ENCODE results near the gene TMEM143.

TMEM143 gene

GRCh38 chr19:48361912-48362311 lies 1.8 kb downstream of the TMEM143 start:
- H3K9me2 ChIP-seq (replicated peaks; ENCODE audit: control insufficient read depth, low read length), result no peaks in the 10 kb centered on the region
- H3K27me3 ChIP-seq (ENCODE audit: control insufficient read depth, low read length), result no peaks in the 10 kb centered on the region
- peaks cover 17% of the 10 kb centered on the region for H3K4me1 ChIP-seq (ENCODE audit: control insufficient read depth, low read length)
- no peaks in the 10 kb centered on the region for H3F3A ChIP-seq (ENCODE audit: control insufficient read depth, insufficient read depth)
- H3K79me2 ChIP-seq (ENCODE audit: control insufficient read depth, low read length), result no peaks in the 10 kb centered on the region
- H3K27ac ChIP-seq (ENCODE audit: low read depth, low read length), result no peak overlapping the region
- TF ChIP-seq EZH2phosphoT487 (IDR thresholded peaks at IDR 0.05; ENCODE audit: borderline replicate concordance, low read length), result no peak
- TF ChIP-seq, protein P1, sequence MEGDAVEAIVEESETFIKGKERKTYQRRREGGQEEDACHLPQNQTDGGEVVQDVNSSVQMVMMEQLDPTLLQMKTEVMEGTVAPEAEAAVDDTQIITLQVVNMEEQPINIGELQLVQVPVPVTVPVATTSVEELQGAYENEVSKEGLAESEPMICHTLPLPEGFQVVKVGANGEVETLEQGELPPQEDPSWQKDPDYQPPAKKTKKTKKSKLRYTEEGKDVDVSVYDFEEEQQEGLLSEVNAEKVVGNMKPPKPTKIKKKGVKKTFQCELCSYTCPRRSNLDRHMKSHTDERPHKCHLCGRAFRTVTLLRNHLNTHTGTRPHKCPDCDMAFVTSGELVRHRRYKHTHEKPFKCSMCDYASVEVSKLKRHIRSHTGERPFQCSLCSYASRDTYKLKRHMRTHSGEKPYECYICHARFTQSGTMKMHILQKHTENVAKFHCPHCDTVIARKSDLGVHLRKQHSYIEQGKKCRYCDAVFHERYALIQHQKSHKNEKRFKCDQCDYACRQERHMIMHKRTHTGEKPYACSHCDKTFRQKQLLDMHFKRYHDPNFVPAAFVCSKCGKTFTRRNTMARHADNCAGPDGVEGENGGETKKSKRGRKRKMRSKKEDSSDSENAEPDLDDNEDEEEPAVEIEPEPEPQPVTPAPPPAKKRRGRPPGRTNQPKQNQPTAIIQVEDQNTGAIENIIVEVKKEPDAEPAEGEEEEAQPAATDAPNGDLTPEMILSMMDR (IDR thresholded peaks at IDR 0.05; ENCODE audit: low read depth, low read length, poor library complexity, severe bottlenecking), result no peak
- H4K20me1 ChIP-seq (ENCODE audit: control insufficient read depth, insufficient read depth, low read depth, low read length), result no peaks in the 10 kb centered on the region
- no peaks in the 10 kb centered on the region for H3K9me3 ChIP-seq (ENCODE audit: control insufficient read depth, insufficient read depth, low read length)
- H3K4me2 ChIP-seq (ENCODE audit: low read length), result no peak overlapping the region
- no peak overlapping the region for H3K4me3 ChIP-seq (ENCODE audit: low read length)
- peaks cover 6% of the 10 kb centered on the region; the same call in 1 of the 2 replicates for H3K36me3 ChIP-seq (ENCODE audit: control insufficient read depth, low read length)

- peaks cover 6% of the 10 kb centered on the region; the same call in 1 of the 2 replicates for H3K36me3 ChIP-seq (ENCODE audit: control insufficient read depth, low read length)
- peaks cover 9% of the 10 kb centered on the region for H3K4me1 ChIP-seq (ENCODE audit: control insufficient read depth, low read length)
- H3F3A ChIP-seq (ENCODE audit: control insufficient read depth, insufficient read depth), result no peaks in the 10 kb centered on the region
- H3K27me3 ChIP-seq (ENCODE audit: control insufficient read depth, low read length), result no peaks in the 10 kb centered on the region
- H3K79me2 ChIP-seq (ENCODE audit: control insufficient read depth, low read length), result no peaks in the 10 kb centered on the region
- H4K20me1 ChIP-seq (ENCODE audit: control insufficient read depth, insufficient read depth, low read depth, low read length), result no peaks in the 10 kb centered on the region
- no peaks in the 10 kb centered on the region for H3K9me2 ChIP-seq (replicated peaks; ENCODE audit: control insufficient read depth, low read length)
- H3K4me3 ChIP-seq (ENCODE audit: low read length), result no peak overlapping the region
- no peak for TF ChIP-seq EZH2phosphoT487 (IDR thresholded peaks at IDR 0.05; ENCODE audit: borderline replicate concordance, low read length)
- TF ChIP-seq, protein P1 (IDR thresholded peaks at IDR 0.05; ENCODE audit: low read depth, low read length, poor library complexity, severe bottlenecking), result no peak
- H3K27ac ChIP-seq (ENCODE audit: low read depth, low read length), result no peak overlapping the region
- no peak overlapping the region for H3K4me2 ChIP-seq (ENCODE audit: low read length)
- no peaks in the 10 kb centered on the region for H3K9me3 ChIP-seq (ENCODE audit: control insufficient read depth, insufficient read depth, low read length)
These were observed 4.6 kb downstream of the TMEM143 start for GRCh38 chr19:48359123-48359522.

- H3K4me3 ChIP-seq (ENCODE audit: low read length), result no peak overlapping the region
- H3K36me3 ChIP-seq (ENCODE audit: control insufficient read depth, low read length), result 0 out of 2 replicates have a peak, but pooled peaks cover 3% of the 10 kb centered on the region
- TF ChIP-seq, protein P1 (IDR thresholded peaks at IDR 0.05; ENCODE audit: low read depth, low read length, poor library complexity, severe bottlenecking), result no peak
- TF ChIP-seq EZH2phosphoT487 (IDR thresholded peaks at IDR 0.05; ENCODE audit: borderline replicate concordance, low read length), result no peak
- H3K27ac ChIP-seq (ENCODE audit: low read depth, low read length), result no peak overlapping the region
- H3K9me2 ChIP-seq (replicated peaks; ENCODE audit: control insufficient read depth, low read length), result no peaks in the 10 kb centered on the region
- no peaks in the 10 kb centered on the region for H3K9me3 ChIP-seq (ENCODE audit: control insufficient read depth, insufficient read depth, low read length)
- no peaks in the 10 kb centered on the region for H3K4me1 ChIP-seq (ENCODE audit: control insufficient read depth, low read length)
- no peaks in the 10 kb centered on the region for H4K20me1 ChIP-seq (ENCODE audit: control insufficient read depth, insufficient read depth, low read depth, low read length)
- H3F3A ChIP-seq (ENCODE audit: control insufficient read depth, insufficient read depth), result no peaks in the 10 kb centered on the region
- no peak overlapping the region for H3K4me2 ChIP-seq (ENCODE audit: low read length)
- no peaks in the 10 kb centered on the region for H3K79me2 ChIP-seq (ENCODE audit: control insufficient read depth, low read length)
- H3K27me3 ChIP-seq (ENCODE audit: control insufficient read depth, low read length), result no peaks in the 10 kb centered on the region
These were observed 8.3 kb downstream of the TMEM143 start for GRCh38 chr19:48355365-48355954.
